GM18505 (cell line): ENCODE data around the gene MCTP2.

ENCODE experiments used
- ATAC-seq: cut with Tn5 transposase; IDR thresholded peaks from one replicate; pipeline ENCODE4 v1.9.1; 2021; ENCODE audit not compliant: unreplicated experiment
- POLR2A ChIP-seq: IDR thresholded peaks from 4 replicates; pipeline ENCODE4 v1.6.1; 2011; ENCODE audit warnings: borderline replicate concordance; ENCODE audit not compliant: insufficient read depth, insufficient read length; ENCODE audit errors: extremely low read depth

The MCTP2 gene

GRCh38 chr15:94411285-94411684 lies 179.9 kb downstream of the MCTP2 start:
- ATAC-seq: no peak
- no peak for TF ChIP-seq POLR2A

GRCh38 chr15:94411846-94412245 lies 180.5 kb downstream of the MCTP2 start:
- no peak for TF ChIP-seq POLR2A
- ATAC-seq: no peak

GRCh38 chr15:94412979-94413746 lies 181.8 kb downstream of the MCTP2 start:
- ATAC-seq: peak; percentile 85
- TF ChIP-seq POLR2A: no peak

GRCh38 chr15:94414916-94415315 lies 183.6 kb downstream of the MCTP2 start:
- ATAC-seq: no peak
- TF ChIP-seq POLR2A: no peak

- no peak for ATAC-seq
- TF ChIP-seq POLR2A: no peak
These were observed 184.9 kb downstream of the MCTP2 start for GRCh38 chr15:94416267-94416666.

- no peak for ATAC-seq
- TF ChIP-seq POLR2A: no peak
These were observed 185.5 kb downstream of the MCTP2 start for GRCh38 chr15:94416820-94417219.

- ATAC-seq: no peak
- no peak for TF ChIP-seq POLR2A
These were observed 186.3 kb downstream of the MCTP2 start for GRCh38 chr15:94417501-94418293.

GRCh38 chr15:94421706-94422105 lies 190.3 kb downstream of the MCTP2 start:
- no peak for TF ChIP-seq POLR2A
- ATAC-seq: no peak

- no peak for TF ChIP-seq POLR2A
These were observed 200.9 kb downstream of the MCTP2 start for GRCh38 chr15:94432279-94432678.

GRCh38 chr15:94439158-94439557 lies 207.8 kb downstream of the MCTP2 start:
- ATAC-seq: no peak
- TF ChIP-seq POLR2A: no peak

More at GRCh38 chr15:94432279-94432678, 200.9 kb downstream of the MCTP2 start:
- ATAC-seq: no peak

- ATAC-seq: no peak
- TF ChIP-seq POLR2A: no peak
These were observed 210.4 kb downstream of the MCTP2 start for GRCh38 chr15:94441760-94442159.

- ATAC-seq: no peak
- TF ChIP-seq POLR2A: no peak
These were observed 211.1 kb downstream of the MCTP2 start for GRCh38 chr15:94442480-94442879.

GRCh38 chr15:94443186-94443585 lies 211.8 kb downstream of the MCTP2 start:
- ATAC-seq: no peak
- TF ChIP-seq POLR2A: no peak
